Measurements from ENCODE around the gene ROGDI. TPM values are rescaled to one million over a fixed set of nuclear protein-coding genes. Genes with fewer than 3 reads are reported as not detected.
A peak's percentile ranks its signal among the peaks of the same experiment; 100 is the strongest.

The ROGDI gene, protein sequence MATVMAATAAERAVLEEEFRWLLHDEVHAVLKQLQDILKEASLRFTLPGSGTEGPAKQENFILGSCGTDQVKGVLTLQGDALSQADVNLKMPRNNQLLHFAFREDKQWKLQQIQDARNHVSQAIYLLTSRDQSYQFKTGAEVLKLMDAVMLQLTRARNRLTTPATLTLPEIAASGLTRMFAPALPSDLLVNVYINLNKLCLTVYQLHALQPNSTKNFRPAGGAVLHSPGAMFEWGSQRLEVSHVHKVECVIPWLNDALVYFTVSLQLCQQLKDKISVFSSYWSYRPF
- polyA plus RNA-seq (2013, experiment 1 of 2), result 27.4 TPM
- 27.3 TPM for polyA plus RNA-seq (2013, experiment 2 of 2)

DNA sequence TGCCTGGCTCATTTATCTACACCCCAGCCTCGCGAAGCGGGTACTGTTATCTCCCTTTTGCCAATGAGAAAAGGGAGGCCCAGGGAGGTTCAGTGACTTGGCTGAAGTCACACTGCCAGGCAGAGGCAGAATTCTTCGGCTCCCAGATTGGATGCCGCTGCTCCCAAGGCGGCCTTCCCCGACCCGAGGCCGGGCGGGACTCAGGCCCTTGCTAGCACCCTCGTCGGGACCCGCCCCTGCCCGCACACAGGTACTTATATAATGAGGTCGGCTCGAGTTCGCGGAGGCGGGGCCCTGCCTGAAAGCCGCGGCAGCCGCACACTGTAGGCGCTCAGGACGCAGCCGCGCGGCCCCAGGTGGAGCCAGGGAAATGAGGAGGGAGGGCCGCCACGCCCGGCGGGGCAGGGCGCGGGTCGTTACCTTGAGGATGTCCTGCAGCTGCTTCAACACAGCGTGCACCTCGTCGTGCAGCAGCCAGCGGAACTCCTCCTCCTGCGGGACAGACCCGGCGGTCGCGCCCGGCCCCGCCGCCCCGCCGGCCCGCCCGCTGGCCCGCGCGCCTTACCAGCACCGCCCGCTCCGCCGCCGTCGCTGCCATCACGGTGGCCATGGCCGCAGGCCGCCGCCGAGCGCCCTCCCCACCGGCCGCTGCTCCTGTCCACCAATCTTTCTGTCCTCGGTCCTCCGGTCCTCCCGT is at the start of gene ROGDI:
Gene ROGDI, minus strand, starts transcription at position 672 of the 697 bp plus-strand sequence. Its CDS starts 62 bp downstream, at position 610.
- H3K36me3 ChIP-seq (ENCODE audit: control insufficient read depth, insufficient read depth, low read length), result peaks cover 3% of the 10 kb centered on the region
- DNase-seq, result peak; percentile 94
- no peak within 1 kb of the TSS for H4K8ac ChIP-seq (ENCODE audit: low read depth, low read length)
- H2BK5ac ChIP-seq (ENCODE audit: low read length), result no peak within 1 kb of the TSS
- H2BK15ac ChIP-seq (replicated peaks; ENCODE audit: low read depth), result no peak within 1 kb of the TSS
- H2AK5ac ChIP-seq (ENCODE audit: low read length), result no peak within 1 kb of the TSS
- H3K9ac ChIP-seq (ENCODE audit: low read length), result peak within 1 kb of the TSS; percentile 74
- H3K56ac ChIP-seq (ENCODE audit: low read length), result peak within 1 kb of the TSS; percentile 96
- no peaks in the 10 kb centered on the region for H3K79me2 ChIP-seq (ENCODE audit: control insufficient read depth, insufficient read depth, low read length)
- no peak within 1 kb of the TSS for H3K4ac ChIP-seq (ENCODE audit: low read depth, low read length)
- no peak within 1 kb of the TSS for H4K5ac ChIP-seq (ENCODE audit: low read length)
- no peaks in the 10 kb centered on the region for H3K4me1 ChIP-seq (ENCODE audit: control insufficient read depth, low read depth, low read length)
- H3K23ac ChIP-seq (ENCODE audit: low read length), result no peak within 1 kb of the TSS
- no peaks in the 10 kb centered on the region for H3K27me3 ChIP-seq (ENCODE audit: insufficient read depth, low read length, poor library complexity)
- H3K4me3 ChIP-seq (ENCODE audit: low read length), result peak within 1 kb of the TSS; percentile 74
- H3K18ac ChIP-seq (ENCODE audit: low read length), result peak within 1 kb of the TSS; percentile 89
- H2BK120ac ChIP-seq (ENCODE audit: low read depth, low read length), result peak within 1 kb of the TSS; percentile 50
- peak within 1 kb of the TSS; percentile 97 for H3K27ac ChIP-seq (ENCODE audit: low read depth, low read length)
- WGBS (ENCODE audit: extremely low coverage, insufficient coverage, low lambda C conversion rate), result no CpG with 5 or more reads among the region's 70 CpGs
- no peaks in the 10 kb centered on the region for H3K79me1 ChIP-seq (ENCODE audit: low read length)
- peak within 1 kb of the TSS; percentile 75 for H3K4me2 ChIP-seq (ENCODE audit: low read length)

GRCh38 chr16:4850211-4850610 is 47.8 kb upstream of the ROGDI start:
- Histone ChIP-seq H3K4ac (ENCODE audit: low read depth, low read length) (no peak overlapping the region), H3K27me3 (ENCODE audit: insufficient read depth, low read length, poor library complexity) (no peaks in the 10 kb centered on the region), H3K4me1 (ENCODE audit: control insufficient read depth, low read depth, low read length) (peaks cover 2% of the 10 kb centered on the region), H3K79me2 (ENCODE audit: control insufficient read depth, insufficient read depth, low read length) (peaks cover 45% of the 10 kb centered on the region), H2BK5ac (ENCODE audit: low read length) (no peak overlapping the region), H3K56ac (ENCODE audit: low read length) (no peak overlapping the region), H3K18ac (ENCODE audit: low read length) (no peak overlapping the region), H2AK5ac (ENCODE audit: low read length) (no peak overlapping the region), H3K4me3 (ENCODE audit: low read length) (no peak overlapping the region), H3K9ac (ENCODE audit: low read length) (no peak overlapping the region), H3K79me1 (ENCODE audit: low read length) (peaks cover 12% of the 10 kb centered on the region), H4K5ac (ENCODE audit: low read length) (no peak overlapping the region), H3K36me3 (ENCODE audit: control insufficient read depth, insufficient read depth, low read length) (no peaks in the 10 kb centered on the region), H4K8ac (ENCODE audit: low read depth, low read length) (no peak overlapping the region), H2BK15ac (replicated peaks; ENCODE audit: low read depth) (no peak overlapping the region), H3K23ac (ENCODE audit: low read length) (no peak overlapping the region), H3K27ac (ENCODE audit: low read depth, low read length) (no peak overlapping the region), H3K4me2 (ENCODE audit: low read length) (no peak overlapping the region), H2BK120ac (ENCODE audit: low read depth, low read length) (no peak overlapping the region)
- WGBS (ENCODE audit: extremely low coverage, insufficient coverage, low lambda C conversion rate), result no CpG with 5 or more reads among the region's 3 CpGs
- DNase-seq, result no peak

- H3K36me3 ChIP-seq (ENCODE audit: control insufficient read depth, insufficient read depth, low read length), result no peaks in the 10 kb centered on the region
These were observed 45.5 kb upstream of the ROGDI start for GRCh38 chr16:4847774-4848587.

DNA sequence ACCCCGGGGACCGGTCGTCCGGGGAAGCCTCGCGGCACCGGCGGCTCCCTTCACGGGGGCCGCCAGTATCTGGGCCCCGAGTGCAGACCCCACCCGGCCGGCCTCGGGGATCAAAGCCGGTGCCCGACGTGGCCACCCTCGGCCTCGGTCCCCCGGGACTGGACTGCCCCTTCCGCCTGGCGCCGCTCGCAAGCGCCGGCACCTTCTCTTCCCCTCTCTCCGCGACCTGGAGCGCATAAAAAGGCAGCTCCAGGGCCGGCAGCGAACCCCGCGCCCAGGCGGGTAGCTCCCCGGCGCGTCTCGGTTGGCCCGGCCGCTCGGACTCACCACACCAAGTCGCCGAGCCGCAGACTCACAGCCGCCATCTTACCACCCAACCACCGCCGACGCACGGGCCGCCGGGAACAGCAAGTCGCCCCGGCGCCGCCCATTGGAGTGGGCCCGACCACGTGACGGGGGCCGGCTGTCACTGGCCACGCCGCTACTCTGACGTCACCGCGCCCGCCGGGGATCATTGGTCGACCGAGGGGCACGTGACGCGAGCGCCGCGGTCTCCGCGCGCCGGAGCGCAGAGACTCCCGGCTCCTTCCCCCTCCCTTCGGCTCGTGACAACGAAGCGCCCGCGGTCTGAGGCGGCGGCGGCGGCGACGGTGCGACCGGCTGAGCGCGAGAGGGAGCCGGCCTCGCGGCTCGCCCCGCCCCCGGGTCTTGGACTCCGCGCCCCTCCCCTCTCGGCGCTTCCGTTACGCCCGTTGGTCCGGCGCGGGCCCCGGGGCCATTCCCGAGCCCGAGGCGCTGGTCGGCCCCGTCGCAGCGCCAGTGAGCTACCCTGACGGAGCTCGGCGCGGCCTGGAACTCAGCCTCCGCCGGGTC is 44.7 kb upstream of the ROGDI start, which contains the start of the genes GLYR1 and UBN1:
Gene GLYR1, minus strand, starts transcription at position 388 of the 873 bp plus-strand sequence. Its CDS starts 23 bp downstream, at position 365.
Gene UBN1, plus strand, starts transcription at position 581 of the 873 bp plus-strand sequence. CDS start 5,437 bp downstream, outside the sequence.
- Histone ChIP-seq H4K5ac (ENCODE audit: low read length) (no peak within 1 kb of the TSS), H3K9ac (ENCODE audit: low read length) (peak within 1 kb of the TSS; percentile 92), H3K18ac (ENCODE audit: low read length) (peak within 1 kb of the TSS; percentile 35), H3K23ac (ENCODE audit: low read length) (peak within 1 kb of the TSS; percentile 74), H3K79me1 (ENCODE audit: low read length) (peaks cover 14% of the 10 kb centered on the region), H3K4me2 (ENCODE audit: low read length) (peak within 1 kb of the TSS; percentile 86), H3K27me3 (ENCODE audit: insufficient read depth, low read length, poor library complexity) (no peaks in the 10 kb centered on the region), H3K56ac (ENCODE audit: low read length) (peak within 1 kb of the TSS; percentile 94), H2BK120ac (ENCODE audit: low read depth, low read length) (no peak within 1 kb of the TSS), H3K4me1 (ENCODE audit: control insufficient read depth, low read depth, low read length) (peaks cover 2% of the 10 kb centered on the region), H3K27ac (ENCODE audit: low read depth, low read length) (peak within 1 kb of the TSS; percentile 86), H3K79me2 (ENCODE audit: control insufficient read depth, insufficient read depth, low read length) (peaks cover 50% of the 10 kb centered on the region), H3K36me3 (ENCODE audit: control insufficient read depth, insufficient read depth, low read length) (no peaks in the 10 kb centered on the region), H2BK5ac (ENCODE audit: low read length) (no peak within 1 kb of the TSS), H2AK5ac (ENCODE audit: low read length) (no peak within 1 kb of the TSS), H4K8ac (ENCODE audit: low read depth, low read length) (no peak within 1 kb of the TSS), H3K4ac (ENCODE audit: low read depth, low read length) (peak within 1 kb of the TSS; percentile 63), H2BK15ac (replicated peaks; ENCODE audit: low read depth) (no peak within 1 kb of the TSS), H3K4me3 (ENCODE audit: low read length) (peak within 1 kb of the TSS; percentile 92)
- DNase-seq, result peak; percentile 99
- WGBS (ENCODE audit: extremely low coverage, insufficient coverage, low lambda C conversion rate), result no CpG with 5 or more reads among the region's 126 CpGs

More at GRCh38 chr16:4847774-4848587, 45.5 kb upstream of the ROGDI start:
- H3K4me2 ChIP-seq (ENCODE audit: low read length), result peak overlapping the region; percentile 36
- no CpG with 5 or more reads among the region's 83 CpGs for WGBS (ENCODE audit: extremely low coverage, insufficient coverage, low lambda C conversion rate)
- peak overlapping the region; percentile 34 for H3K18ac ChIP-seq (ENCODE audit: low read length)
- H3K56ac ChIP-seq (ENCODE audit: low read length), result peak overlapping the region; percentile 87
- no peak overlapping the region for H4K8ac ChIP-seq (ENCODE audit: low read depth, low read length)
- H3K4me3 ChIP-seq (ENCODE audit: low read length), result peak overlapping the region; percentile 88
- no peak overlapping the region for H2BK120ac ChIP-seq (ENCODE audit: low read depth, low read length)
- no peak overlapping the region for H4K5ac ChIP-seq (ENCODE audit: low read length)
- no peak overlapping the region for H2AK5ac ChIP-seq (ENCODE audit: low read length)
- H2BK5ac ChIP-seq (ENCODE audit: low read length), result no peak overlapping the region
- H3K23ac ChIP-seq (ENCODE audit: low read length), result peak overlapping the region; percentile 74
- peaks cover 52% of the 10 kb centered on the region for H3K79me2 ChIP-seq (ENCODE audit: control insufficient read depth, insufficient read depth, low read length)
- peak; percentile 57 for DNase-seq
- peak overlapping the region; percentile 87 for H3K9ac ChIP-seq (ENCODE audit: low read length)
- peaks cover 2% of the 10 kb centered on the region for H3K4me1 ChIP-seq (ENCODE audit: control insufficient read depth, low read depth, low read length)
- H3K27ac ChIP-seq (ENCODE audit: low read depth, low read length), result peak overlapping the region; percentile 86
- H3K4ac ChIP-seq (ENCODE audit: low read depth, low read length), result no peak overlapping the region
- no peaks in the 10 kb centered on the region for H3K27me3 ChIP-seq (ENCODE audit: insufficient read depth, low read length, poor library complexity)
- no peak overlapping the region for H2BK15ac ChIP-seq (replicated peaks; ENCODE audit: low read depth)
- H3K79me1 ChIP-seq (ENCODE audit: low read length), result peaks cover 16% of the 10 kb centered on the region

DNA sequence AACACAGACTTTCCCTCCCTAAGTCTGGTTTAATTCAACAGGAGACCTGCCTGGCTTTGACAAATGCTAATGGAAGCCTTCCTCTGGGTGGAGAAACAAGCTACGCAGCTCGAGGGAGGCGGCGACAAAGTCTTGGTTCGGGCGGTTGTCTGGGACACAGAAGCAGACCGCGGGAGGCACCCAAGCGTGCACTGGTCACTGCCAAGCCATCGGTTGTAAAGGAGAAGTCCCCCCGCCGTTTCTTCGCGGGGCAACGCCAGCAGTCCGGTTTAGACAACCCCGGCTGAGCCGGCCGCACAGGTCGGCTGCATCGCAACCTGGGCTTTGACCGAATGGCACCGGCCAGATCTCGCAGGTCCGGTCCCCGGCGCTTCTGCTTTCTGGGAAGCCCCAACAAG is 44.1 kb upstream of the ROGDI start:
- peak overlapping the region; percentile 63 for H3K4ac ChIP-seq (ENCODE audit: low read depth, low read length)
- H3K9ac ChIP-seq (ENCODE audit: low read length), result peak overlapping the region; percentile 92
- H3K36me3 ChIP-seq (ENCODE audit: control insufficient read depth, insufficient read depth, low read length), result peaks cover 2% of the 10 kb centered on the region
- H4K8ac ChIP-seq (ENCODE audit: low read depth, low read length), result no peak overlapping the region
- H3K27me3 ChIP-seq (ENCODE audit: insufficient read depth, low read length, poor library complexity), result no peaks in the 10 kb centered on the region
- peaks cover 2% of the 10 kb centered on the region for H3K4me1 ChIP-seq (ENCODE audit: control insufficient read depth, low read depth, low read length)
- peak overlapping the region; percentile 35 for H3K18ac ChIP-seq (ENCODE audit: low read length)
- H4K5ac ChIP-seq (ENCODE audit: low read length), result no peak overlapping the region
- no CpG with 5 or more reads among the region's 27 CpGs for WGBS (ENCODE audit: extremely low coverage, insufficient coverage, low lambda C conversion rate)
- no peak overlapping the region for H2AK5ac ChIP-seq (ENCODE audit: low read length)
- DNase-seq, result peak; percentile 78
- H3K27ac ChIP-seq (ENCODE audit: low read depth, low read length), result peak overlapping the region; percentile 41
- H3K23ac ChIP-seq (ENCODE audit: low read length), result no peak overlapping the region
- H3K79me2 ChIP-seq (ENCODE audit: control insufficient read depth, insufficient read depth, low read length), result peaks cover 48% of the 10 kb centered on the region
- H3K56ac ChIP-seq (ENCODE audit: low read length), result peak overlapping the region; percentile 94
- H3K4me3 ChIP-seq (ENCODE audit: low read length), result peak overlapping the region; percentile 92
- H2BK120ac ChIP-seq (ENCODE audit: low read depth, low read length), result no peak overlapping the region
- H3K4me2 ChIP-seq (ENCODE audit: low read length), result peak overlapping the region; percentile 86
- H3K79me1 ChIP-seq (ENCODE audit: low read length), result peaks cover 14% of the 10 kb centered on the region
- no peak overlapping the region for H2BK5ac ChIP-seq (ENCODE audit: low read length)
- H2BK15ac ChIP-seq (replicated peaks; ENCODE audit: low read depth), result no peak overlapping the region

All from mesendoderm (in vitro differentiated cells).